AG04450 (cell line): ENCODE results near the gene SCNN1G. TPM values are rescaled to one million over a fixed set of nuclear protein-coding genes. Genes with fewer than 3 reads are reported as not detected.

Experiments used
- CTCF ChIA-PET: fragments of 300-600, 350-600 bp; formaldehyde crosslinking; extraction: SDS; loops from one replicate; lab custom pipeline; 2022; ENCODE audit warnings: antibody characterized with exemption, inconsistent platforms; lab: Charles Lee
- POLR2A ChIA-PET: fragments of 350-600 bp; formaldehyde crosslinking; extraction: SDS; loops from one replicate; lab custom pipeline; 2021; ENCODE audit warnings: antibody characterized with exemption, inconsistent platforms; lab: Yijun Ruan, JAX
- DNase-seq: peaks from one replicate; pipeline ENCODE4 v3.0.0-alpha.2; 2011; ENCODE audit warnings: low read depth, low spot score
- H3K27ac ChIP-seq: one replicate; pipeline ENCODE4 v1.5.1; 2012; ENCODE audit warnings: low read depth, low read length, control low read depth
- H3K27me3 ChIP-seq: one replicate; pipeline ENCODE4 v1.6.0; 2012; ENCODE audit warnings: low read length; ENCODE audit not compliant: control insufficient read depth, insufficient read depth
- H3K4me3 ChIP-seq: 2 replicates; pipeline ENCODE4 v1.5.1; 2011; ENCODE audit warnings: mild to moderate bottlenecking, low read depth, low read length, control low read depth
- H3K9me3 ChIP-seq: 2 replicates; pipeline ENCODE4 v1.5.1; 2012; ENCODE audit warnings: low read length; ENCODE audit not compliant: control insufficient read depth, insufficient read depth
- polyA plus RNA-seq: library from polyadenylated mRNA; depleted of rRNA; stranded (reverse); fragments of >200 nt; gene quantifications from 2 replicates; pipeline ENCODE4 v1.2.3, GENCODE V29; 2011
- TF ChIP-seq, protein P1 (sequence below): IDR thresholded peaks from 2 replicates; pipeline ENCODE4 v1.5.1; 2011; ENCODE audit warnings: low read depth, low read length, control low read depth, inconsistent platforms

The SCNN1G gene
- polyA plus RNA-seq, 1 experiment: not detected

DNA sequence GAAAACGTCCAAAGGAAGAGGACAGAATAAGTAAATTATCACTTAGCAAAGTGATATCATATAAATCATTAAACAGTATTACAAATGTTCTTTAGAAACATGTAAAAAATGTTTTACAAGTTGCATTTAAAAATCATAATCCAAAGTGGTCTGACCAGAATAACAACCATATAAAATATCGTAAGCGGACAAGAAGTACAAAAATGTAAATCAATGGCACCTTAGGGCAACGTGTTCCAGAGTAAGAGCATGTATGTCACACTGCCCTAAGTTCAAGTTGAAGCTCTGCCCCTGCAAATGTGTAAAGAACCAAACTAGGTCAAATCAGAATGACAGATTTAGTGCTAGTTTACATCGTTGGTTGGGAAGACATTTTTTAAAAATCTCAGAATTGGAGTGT, 44.7 kb upstream of the SCNN1G start:
- Histone ChIP-seq H3K4me3 (no peak overlapping the region), H3K9me3 (peaks cover 4% of the 10 kb centered on the region), H3K27me3 (no peaks in the 10 kb centered on the region), H3K27ac (no peak overlapping the region)
- no peak for DNase-seq
- TF ChIP-seq, protein P1, sequence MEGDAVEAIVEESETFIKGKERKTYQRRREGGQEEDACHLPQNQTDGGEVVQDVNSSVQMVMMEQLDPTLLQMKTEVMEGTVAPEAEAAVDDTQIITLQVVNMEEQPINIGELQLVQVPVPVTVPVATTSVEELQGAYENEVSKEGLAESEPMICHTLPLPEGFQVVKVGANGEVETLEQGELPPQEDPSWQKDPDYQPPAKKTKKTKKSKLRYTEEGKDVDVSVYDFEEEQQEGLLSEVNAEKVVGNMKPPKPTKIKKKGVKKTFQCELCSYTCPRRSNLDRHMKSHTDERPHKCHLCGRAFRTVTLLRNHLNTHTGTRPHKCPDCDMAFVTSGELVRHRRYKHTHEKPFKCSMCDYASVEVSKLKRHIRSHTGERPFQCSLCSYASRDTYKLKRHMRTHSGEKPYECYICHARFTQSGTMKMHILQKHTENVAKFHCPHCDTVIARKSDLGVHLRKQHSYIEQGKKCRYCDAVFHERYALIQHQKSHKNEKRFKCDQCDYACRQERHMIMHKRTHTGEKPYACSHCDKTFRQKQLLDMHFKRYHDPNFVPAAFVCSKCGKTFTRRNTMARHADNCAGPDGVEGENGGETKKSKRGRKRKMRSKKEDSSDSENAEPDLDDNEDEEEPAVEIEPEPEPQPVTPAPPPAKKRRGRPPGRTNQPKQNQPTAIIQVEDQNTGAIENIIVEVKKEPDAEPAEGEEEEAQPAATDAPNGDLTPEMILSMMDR: no peak
- CTCF ChIA-PET: no interaction called here
- POLR2A ChIA-PET: no interaction called here

DNA sequence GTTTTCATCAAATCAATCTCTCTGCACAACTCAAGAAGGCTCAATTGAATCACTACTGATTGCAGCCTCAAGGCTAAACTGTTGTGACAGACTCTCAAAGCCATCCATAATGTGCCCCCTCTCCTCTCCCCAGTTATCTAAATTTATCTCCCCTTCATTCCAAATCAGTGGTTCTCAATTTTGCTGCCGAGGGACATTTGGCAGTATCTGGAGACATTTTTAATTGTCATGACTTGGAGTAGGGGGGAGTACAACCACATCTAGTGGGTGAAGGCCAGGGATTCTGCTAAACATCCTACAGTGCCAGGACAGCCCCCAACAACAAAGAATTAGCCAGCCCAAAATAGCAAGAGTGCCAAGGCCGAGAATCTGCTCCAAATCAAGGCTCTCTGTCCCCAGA, 42.4 kb upstream of the SCNN1G start:
- CTCF ChIA-PET: no interaction called here
- TF ChIP-seq, protein P1: no peak
- no peak overlapping the region for H3K27ac ChIP-seq
- POLR2A ChIA-PET: no interaction called here
- H3K4me3 ChIP-seq: no peak overlapping the region
- no peak for DNase-seq
- H3K27me3 ChIP-seq: no peaks in the 10 kb centered on the region
- H3K9me3 ChIP-seq: peaks cover 4% of the 10 kb centered on the region

DNA sequence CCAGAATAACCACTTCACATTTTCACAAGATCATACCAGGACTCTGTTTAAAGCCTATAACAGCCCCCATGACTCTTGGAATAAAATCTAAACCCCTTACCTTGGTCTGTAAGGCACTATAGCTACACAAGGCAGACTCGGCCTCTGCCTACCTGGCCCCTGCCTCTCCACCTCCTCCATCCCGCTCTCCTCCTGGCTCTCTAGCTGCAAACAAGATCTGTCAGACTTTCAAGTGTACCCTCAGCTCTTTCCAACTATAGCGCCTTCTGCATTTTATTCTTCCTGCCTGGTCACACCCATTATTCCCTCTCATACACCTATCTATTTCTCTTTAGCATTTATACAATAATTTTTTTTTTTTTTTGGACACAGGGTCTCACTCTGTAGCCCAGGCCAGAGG, 41.5 kb upstream of the SCNN1G start:
- H3K27me3 ChIP-seq: no peaks in the 10 kb centered on the region
- CTCF ChIA-PET: interaction anchor here (0.9 kb wide), 1 partner anchor 295 kb away, joined by 3 read pairs; no protein-coding TSS in a partner anchor

DNA sequence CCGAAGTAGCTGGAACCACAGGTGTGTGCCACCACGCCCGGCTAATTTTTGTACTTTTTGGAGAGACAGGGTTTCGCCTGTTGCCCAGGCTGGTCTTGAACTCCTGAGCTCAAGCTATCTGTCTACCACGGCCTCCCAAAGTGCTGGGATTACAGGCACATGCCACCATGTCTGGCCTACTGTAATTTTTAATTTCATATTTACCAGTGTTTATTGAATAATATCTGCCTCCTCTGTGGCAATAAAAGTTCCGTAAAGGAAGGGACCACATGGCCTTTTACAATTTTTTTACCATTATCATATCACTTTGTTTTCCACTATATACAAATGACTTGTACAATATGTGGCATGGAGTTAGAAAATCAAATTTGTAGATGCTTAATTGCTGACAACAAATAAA, 41.0 kb upstream of the SCNN1G start:
- Histone ChIP-seq H3K9me3 (peaks cover 4% of the 10 kb centered on the region), H3K27ac (no peak overlapping the region), H3K4me3 (no peak overlapping the region), H3K27me3 (no peaks in the 10 kb centered on the region)
- TF ChIP-seq, protein P1: no peak
- CTCF ChIA-PET: interaction anchor here (0.9 to 1.7 kb wide), 2 partner anchors 293 to 294 kb away, joined by 3 to 11 read pairs; no protein-coding TSS in a partner anchor
- DNase-seq: no peak
- POLR2A ChIA-PET: no interaction called here

More for the DNA sequence above, 41.5 kb upstream of the SCNN1G start:
- TF ChIP-seq, protein P1: no peak
- POLR2A ChIA-PET: no interaction called here
- H3K9me3 ChIP-seq: peaks cover 4% of the 10 kb centered on the region
- no peak for DNase-seq
- H3K27ac ChIP-seq: no peak overlapping the region
- no peak overlapping the region for H3K4me3 ChIP-seq

DNA sequence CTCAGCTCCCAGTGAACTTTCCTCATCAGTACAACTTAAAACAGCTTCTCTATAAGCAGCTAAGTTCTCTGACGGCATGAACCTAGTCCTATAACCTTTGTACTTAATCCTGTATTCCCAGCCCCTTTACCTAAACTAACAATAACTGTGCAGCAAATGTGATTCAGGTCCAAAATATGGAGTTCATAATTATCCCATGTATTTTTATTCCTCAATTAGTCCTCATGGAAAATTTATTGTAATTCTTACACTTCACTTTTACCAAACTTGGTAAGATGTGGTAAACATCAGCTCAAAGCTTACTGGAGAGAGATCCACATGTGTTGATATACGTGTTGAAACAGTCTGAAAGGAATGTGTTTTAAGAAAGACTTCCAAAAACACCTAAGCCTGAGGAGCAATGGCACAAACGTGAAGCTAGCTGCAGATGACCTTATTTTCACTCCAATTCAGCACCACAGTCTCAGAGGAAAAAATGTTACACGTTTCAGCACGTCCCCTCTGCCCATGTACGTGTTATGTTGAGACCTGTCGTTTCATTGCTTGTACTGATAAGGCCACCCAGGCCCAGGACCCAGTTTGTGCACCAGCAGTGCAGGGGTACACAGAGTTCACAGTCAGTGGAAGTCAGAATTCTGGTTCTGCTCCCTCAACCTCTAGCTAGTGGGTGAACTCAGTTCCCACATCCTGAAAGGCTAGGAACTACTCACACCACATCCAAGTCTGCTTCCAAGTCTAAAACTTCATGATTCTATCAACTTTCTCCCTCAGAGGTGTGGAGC, 40.4 kb upstream of the SCNN1G start:
- Histone ChIP-seq H3K9me3 (no peaks in the 10 kb centered on the region; the same call in 1 of the 2 replicates), H3K27me3 (no peaks in the 10 kb centered on the region), H3K27ac (no peak overlapping the region), H3K4me3 (no peak overlapping the region)
- no peak for DNase-seq
- ChIA-PET POLR2A (no interaction called here), CTCF (interaction anchor here (0.6 to 1.7 kb wide), 2 partner anchors 293 to 312 kb away, joined by 3 to 11 read pairs; no protein-coding TSS in a partner anchor)
- TF ChIP-seq, protein P1: no peak
